Caki2 (cell line): ENCODE data around the gene OR2L8. TPM values are rescaled to one million over a fixed set of nuclear protein-coding genes. Genes with fewer than 3 reads are reported as not detected.

Source experiments
- DNase-seq: peaks from one replicate; pipeline ENCODE4 v3.0.0-alpha.2; 2015; ENCODE audit warnings: low read depth
- in situ Hi-C: cut with HindIII; loops from 2 replicates; pipeline ENCODE4 v1.10.0; 2016; ENCODE audit warnings: low sequenced_read_pairs, low pct_unique_long_range_greater_than_20kb, mixed read lengths
- total RNA-seq: library from RNA; depleted of rRNA; stranded (reverse); fragments of >200 nt; shearing (Covaris generic); gene quantifications from 2 replicates; pipeline ENCODE4 v1.2.3, GENCODE V29; 2014; ENCODE audit warnings: low replicate concordance; rRNA removed

OR2L8 gene
- total RNA-seq, 1 experiment from 2014 or later, result not detected

DNA sequence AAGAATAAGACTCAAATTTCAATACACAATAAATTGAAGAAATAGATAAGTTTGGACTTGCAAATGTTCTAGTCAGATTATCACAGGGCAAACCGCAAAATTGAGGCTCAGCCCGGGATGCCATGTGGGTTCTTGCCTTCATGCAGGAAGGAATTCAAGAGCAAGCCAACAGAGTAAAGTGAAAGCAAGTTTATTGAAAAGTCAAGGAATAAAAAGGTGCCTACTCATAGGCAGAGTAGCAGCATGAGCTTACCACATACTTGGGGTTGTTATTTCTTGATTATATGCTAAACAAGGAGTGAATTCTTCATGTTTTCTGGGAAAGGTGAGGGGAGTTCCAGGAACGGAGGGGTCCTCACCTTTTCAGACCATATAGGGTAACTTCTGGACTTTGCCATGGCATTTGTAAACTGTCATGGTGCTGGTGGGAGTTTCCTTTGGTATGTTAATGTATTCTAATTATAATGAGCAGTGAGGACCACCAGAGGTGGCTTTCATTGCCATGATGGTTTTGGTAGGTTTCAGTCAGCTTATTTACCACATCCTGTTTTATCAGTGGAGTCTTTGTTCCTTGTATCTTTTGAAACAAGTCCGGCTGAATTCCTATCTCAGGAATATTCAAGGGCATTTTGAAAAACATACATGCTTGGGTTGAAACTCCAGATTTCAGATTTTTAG is 14.4 kb downstream of the OR2L8 start:
- DNase-seq, result no peak
- in situ Hi-C loops, result no loop called here

GRCh38 chr1:247964933-247965332 is 16.3 kb downstream of the OR2L8 start, which contains the start of gene OR2AK2:
TSS of gene OR2AK2 (plus strand) at chr1:247965233. CDS start at chr1:247965377, 144 bp downstream.
- in situ Hi-C loops, result no loop called here
- DNase-seq, result no peak

DNA sequence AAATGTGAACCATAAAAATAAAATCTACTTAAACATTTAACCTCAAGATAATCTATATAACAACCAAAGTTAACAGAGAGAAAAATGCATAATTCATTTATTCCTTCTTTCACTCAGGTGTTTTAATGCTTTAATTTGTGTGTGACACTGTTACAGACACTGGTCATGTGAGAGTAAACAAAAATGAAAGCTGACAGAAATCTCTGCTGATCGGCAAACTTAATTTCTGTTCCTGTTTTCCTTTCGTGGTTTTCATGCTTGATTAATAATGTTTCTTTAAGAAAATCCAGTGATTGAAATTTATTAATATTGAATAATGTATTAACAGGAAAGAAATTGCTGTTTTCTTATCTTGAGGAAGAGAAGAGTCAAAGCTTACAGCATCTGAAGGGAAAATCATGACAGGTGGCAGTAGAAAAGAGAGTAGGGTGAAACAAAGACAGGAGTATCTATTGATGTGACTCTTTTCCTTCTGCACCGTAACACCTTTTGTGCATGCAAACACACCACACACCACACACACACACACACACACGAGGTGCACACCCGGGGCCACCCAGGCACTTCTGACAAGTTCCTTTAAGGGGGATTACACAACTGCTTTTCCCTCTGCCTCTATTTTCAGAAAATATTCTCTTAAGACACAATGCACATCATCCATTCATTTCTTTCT is 18.0 kb downstream of the OR2L8 start:
- in situ Hi-C loops, result no loop called here

GRCh38 chr1:247992986-247993385 is 44.3 kb downstream of the OR2L8 start:
- in situ Hi-C loops, result no loop called here
- DNase-seq, result no peak

More for the DNA sequence above, 18.0 kb downstream of the OR2L8 start:
- DNase-seq, result no peak

DNA sequence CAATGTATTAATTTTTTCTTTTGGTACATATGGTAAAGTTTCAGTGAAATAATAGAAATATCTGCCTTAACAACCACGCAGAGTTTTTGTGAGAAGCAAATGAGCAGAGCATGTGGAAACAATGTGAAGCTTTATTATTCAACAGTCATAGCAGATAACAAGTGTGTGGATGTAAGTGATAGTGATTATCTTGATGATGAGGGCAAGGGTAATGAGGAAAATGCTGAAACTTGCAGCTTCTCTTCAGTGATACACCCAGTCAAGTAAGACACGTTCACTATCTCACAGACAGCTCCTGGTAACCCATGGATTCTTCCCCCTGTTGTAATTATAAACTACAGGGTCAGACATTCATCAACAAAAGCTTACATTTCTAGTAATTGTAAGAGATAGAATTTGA is 50.2 kb downstream of the OR2L8 start:
- in situ Hi-C loops, result no loop called here
- no peak for DNase-seq

Other genes with a start within 250 kb of the OR2L8 start
- not detected in 2 replicates for gene OR6F1, start 232.2 kb upstream of the OR2L8 start, total RNA-seq
- not detected in 2 replicates for gene OR14K1, start 210.2 kb upstream of the OR2L8 start, total RNA-seq
- gene OR14A2, start 200.7 kb upstream of the OR2L8 start, total RNA-seq, result not detected in 2 replicates
- gene OR1C1, start 188.3 kb upstream of the OR2L8 start, total RNA-seq, result not detected in 2 replicates
- gene OR14A16, start 124.7 kb upstream of the OR2L8 start, total RNA-seq, result not detected in 2 replicates
- gene OR11L1, start 107.0 kb upstream of the OR2L8 start, total RNA-seq, result not detected in 2 replicates
- gene TRIM58, start 91.7 kb upstream of the OR2L8 start, total RNA-seq, result not detected in 2 replicates
- not detected in 2 replicates for gene OR2W3, start 53.3 kb upstream of the OR2L8 start, total RNA-seq
- not detected in 2 replicates for gene OR2T8, start 28.6 kb upstream of the OR2L8 start, total RNA-seq
- not detected in 2 replicates for gene OR2AJ1, start 24.0 kb upstream of the OR2L8 start, total RNA-seq
- gene OR2AK2, start 16.4 kb downstream of the OR2L8 start, total RNA-seq, result not detected in 2 replicates
- not detected in 2 replicates for gene OR2L5, start 64.8 kb downstream of the OR2L8 start, total RNA-seq
- gene OR2L2, start 81.2 kb downstream of the OR2L8 start, total RNA-seq, result not detected in 2 replicates
- gene OR2L3, start 98.0 kb downstream of the OR2L8 start, total RNA-seq, result not detected in 2 replicates
- gene OR2L13, start 146.3 kb downstream of the OR2L8 start, total RNA-seq, result not detected in 2 replicates
- not detected in 2 replicates for gene OR2M5, start 196.3 kb downstream of the OR2L8 start, total RNA-seq
- gene OR2M2, start 226.0 kb downstream of the OR2L8 start, total RNA-seq, result not detected in 2 replicates
- not detected in 2 replicates for gene OR2M3, start 248.4 kb downstream of the OR2L8 start, total RNA-seq